OCI-LY7 (cell line): Measurements from ENCODE around the gene JAM2. TPM values are rescaled to one million over a fixed set of nuclear protein-coding genes. Genes with fewer than 3 reads are reported as not detected.
"Not testable (repeated sequence)": the region's sequence is repeated elsewhere in the genome, so short reads cannot be mapped to it uniquely, and the experiment has no call there.

Experiments
- BruUV-seq: library from RNA; stranded (reverse); fragments of 400-500 nt; replicated peaks from 2 replicates; lab custom pipeline; 2021; lab: Mats Ljungman, UMichigan
- CTCF ChIA-PET: fragments of 300-600 bp; sonication (Branson Sonifier 250); formaldehyde crosslinking; loops from one replicate; lab custom pipeline; 2022; ENCODE audit warnings: antibody characterized with exemption; ENCODE audit not compliant: unreplicated experiment; lab: Charles Lee
- POLR2A ChIA-PET: fragments of 300-600 bp; sonication (Branson Sonifier 250); formaldehyde crosslinking; loops from one replicate; lab custom pipeline; 2022; ENCODE audit warnings: antibody characterized with exemption; lab: Charles Lee
- DNase-seq: peaks from one replicate; pipeline ENCODE4 v3.0.0-alpha.2; 2015; ENCODE audit warnings: low spot score
- H2AFZ ChIP-seq: fragments of 200-600 bp; sonication (generic), shearing (Covaris generic); 2 replicates; pipeline ENCODE4 v1.6.1; 2014; ENCODE audit warnings: mild to moderate bottlenecking, antibody characterized with exemption, low read length, moderate library complexity
- H3K27ac ChIP-seq: fragments of 200-600 bp; sonication (generic); 2 replicates; pipeline ENCODE4 v1.5.1; 2014; ENCODE audit warnings: mixed run types, low read depth, mild to moderate bottlenecking, moderate library complexity, low read length, inconsistent platforms; ENCODE audit not compliant: poor library complexity, severe bottlenecking
- H3K36me3 ChIP-seq: fragments of 200-600 bp; sonication (generic); 2 replicates; pipeline ENCODE4 v1.6.1; 2014; ENCODE audit warnings: mild to moderate bottlenecking, antibody characterized with exemption, low read length, moderate library complexity, mixed read lengths; ENCODE audit not compliant: insufficient read depth
- H3K4me1 ChIP-seq: fragments of 200-600 bp; sonication (generic); 2 replicates; pipeline ENCODE4 v1.5.1; 2014; ENCODE audit warnings: mild to moderate bottlenecking, low read length; ENCODE audit not compliant: insufficient read depth, poor library complexity, severe bottlenecking
- H3K4me2 ChIP-seq: fragments of 200-600 bp; sonication (generic); 2 replicates; pipeline ENCODE4 v1.6.1; 2014; ENCODE audit warnings: mild to moderate bottlenecking, low read length
- H3K4me3 ChIP-seq: fragments of 200-600 bp; sonication (generic); 2 replicates; pipeline ENCODE4 v1.5.1; 2014; ENCODE audit warnings: mild to moderate bottlenecking, low read depth, low read length; ENCODE audit not compliant: poor library complexity, severe bottlenecking
- H3K79me2 ChIP-seq: fragments of 200-600 bp; sonication (generic); 2 replicates; pipeline ENCODE4 v1.6.1; 2016; ENCODE audit warnings: low read depth, mild to moderate bottlenecking, low read length, moderate library complexity, mixed read lengths; ENCODE audit not compliant: insufficient read depth
- H3K9me2 ChIP-seq: fragments of 200-600 bp; sonication (generic); 2 replicates; pipeline ENCODE4 v1.6.1; 2016; ENCODE audit warnings: mild to moderate bottlenecking, low read length, mixed read lengths; ENCODE audit not compliant: insufficient read depth
- H3K9me3 ChIP-seq: fragments of 200-600 bp; sonication (generic); 2 replicates; pipeline ENCODE4 v1.6.1; 2014; ENCODE audit warnings: mild to moderate bottlenecking, mixed run types, low read length, mixed read lengths
- H4K20me1 ChIP-seq: fragments of 200-600 bp; sonication (generic); 2 replicates; pipeline ENCODE4 v1.6.1; 2014; ENCODE audit warnings: mild to moderate bottlenecking, antibody characterized with exemption, low read length, moderate library complexity, mixed read lengths; ENCODE audit not compliant: insufficient read depth
- CTCF ChIP-seq: fragments of 200-600 bp; sonication (generic); conservative IDR thresholded peaks from 2 replicates; pipeline ENCODE4 v1.5.1; 2014; ENCODE audit warnings: mild to moderate bottlenecking, antibody characterized with exemption, low read length, moderate library complexity, mixed read lengths
- EZH2phosphoT487 ChIP-seq: fragments of 200-600 bp; sonication (generic); IDR thresholded peaks from 2 replicates; pipeline ENCODE4 v1.6.1; 2018; ENCODE audit warnings: low read depth, borderline replicate concordance, mild to moderate bottlenecking, mixed run types, antibody characterized with exemption, low read length, moderate library complexity, mixed read lengths
- intact Hi-C: fragments of 100-400 bp; cut with micrococcal nuclease; formaldehyde crosslinking; loops from one replicate; pipeline ENCODE4 v1.10.0; 2022; ENCODE audit not compliant: unreplicated experiment
- total RNA-seq, 2 experiments: library from RNA; depleted of rRNA in 1 of 2; stranded (reverse); fragments of >200 nt in 1 of 2; shearing (Covaris generic) in 1 of 2; gene quantifications; 2 replicates each; pipeline ENCODE4 v1.2.3, GENCODE V29; 2014 to 2022

The JAM2 gene
- total RNA-seq, 2 experiments from 2014 or later, result 1.2 to 1.4 TPM

- Histone ChIP-seq H3K9me2 (no peaks in the 10 kb centered on the region), H3K4me2 (no peak overlapping the region), H3K27ac (no peak overlapping the region), H2AFZ (no peak overlapping the region), H3K9me3 (no peaks in the 10 kb centered on the region), H3K36me3 (no peaks in the 10 kb centered on the region), H3K4me1 (no peaks in the 10 kb centered on the region), H4K20me1 (no peaks in the 10 kb centered on the region), H3K79me2 (no peaks in the 10 kb centered on the region), H3K4me3 (no peak overlapping the region)
- POLR2A ChIA-PET, result interaction anchor here (1.4 kb wide), 1 partner anchor 9 kb away, joined by 3 read pairs; no protein-coding TSS in a partner anchor
- intact Hi-C loops, result loop anchor here (5.0 kb wide), 1 partner anchor 52 kb away; the partner anchor contains the start of gene JAM2
- BruUV-seq, result no TSS peak
- CTCF ChIA-PET, result no interaction called here
- TF ChIP-seq EZH2phosphoT487, result no peak
- TF ChIP-seq CTCF, result no peak
- DNase-seq, result no peak
Measured at GRCh38 chr21:25689226-25689625, 50.2 kb downstream of the JAM2 start.

GRCh38 chr21:25691976-25692375 lies 52.9 kb downstream of the JAM2 start:
- H4K20me1 ChIP-seq, result no peaks in the 10 kb centered on the region
- no peak overlapping the region for H3K4me3 ChIP-seq
- no peaks in the 10 kb centered on the region for H3K79me2 ChIP-seq
- intact Hi-C loops, result no loop called here
- no peak overlapping the region for H2AFZ ChIP-seq
- no peaks in the 10 kb centered on the region for H3K36me3 ChIP-seq
- ChIA-PET POLR2A (no interaction called here), CTCF (no interaction called here)
- TF ChIP-seq CTCF, result no peak
- no peak for TF ChIP-seq EZH2phosphoT487
- H3K4me2 ChIP-seq, result no peak overlapping the region
- no peaks in the 10 kb centered on the region for H3K9me3 ChIP-seq
- no peak overlapping the region for H3K27ac ChIP-seq
- DNase-seq, result no peak
- H3K4me1 ChIP-seq, result no peaks in the 10 kb centered on the region
- BruUV-seq, result no TSS peak
- no peaks in the 10 kb centered on the region for H3K9me2 ChIP-seq

GRCh38 chr21:25695461-25695860 lies 56.4 kb downstream of the JAM2 start:
- H3K4me2 ChIP-seq, H3K9me3 ChIP-seq, H2AFZ ChIP-seq, DNase-seq, intact Hi-C loops, H3K36me3 ChIP-seq, H3K27ac ChIP-seq, CTCF ChIA-PET, H3K9me2 ChIP-seq, H3K4me1 ChIP-seq, H4K20me1 ChIP-seq, BruUV-seq, H3K79me2 ChIP-seq, H3K4me3 ChIP-seq, POLR2A ChIA-PET: not testable (repeated sequence)
